Measurements from ENCODE around the gene MCM10.

MCM10 gene

GRCh38 chr10:13167568-13167967, 6.2 kb downstream of the MCM10 start:
- DNase-seq: no peak

GRCh38 chr10:13168781-13169180, 7.4 kb downstream of the MCM10 start:
- DNase-seq: no peak

GRCh38 chr10:13173616-13174015, 12.3 kb downstream of the MCM10 start:
- no peak for DNase-seq

- no peak for DNase-seq
These were observed 19.4 kb downstream of the MCM10 start for GRCh38 chr10:13180788-13181187.

GRCh38 chr10:13182424-13182823, 21.1 kb downstream of the MCM10 start:
- DNase-seq: no peak

GRCh38 chr10:13183625-13184024, 22.3 kb downstream of the MCM10 start:
- no peak for DNase-seq

- DNase-seq: no peak
These were observed 22.9 kb downstream of the MCM10 start for GRCh38 chr10:13184276-13184675.

- DNase-seq: no peak
These were observed 23.6 kb downstream of the MCM10 start for GRCh38 chr10:13184730-13185514.

GRCh38 chr10:13187135-13187534, 25.8 kb downstream of the MCM10 start:
- DNase-seq: no peak

GRCh38 chr10:13188593-13188992, 27.2 kb downstream of the MCM10 start:
- no peak for DNase-seq

GRCh38 chr10:13189961-13190360, 28.6 kb downstream of the MCM10 start:
- no peak for DNase-seq

GRCh38 chr10:13190816-13191215, 29.5 kb downstream of the MCM10 start:
- no peak for DNase-seq

- no peak for DNase-seq
These were observed 30.0 kb downstream of the MCM10 start for GRCh38 chr10:13191362-13191761.

GRCh38 chr10:13193637-13194036, 32.3 kb downstream of the MCM10 start:
- no peak for DNase-seq

- DNase-seq: no peak
These were observed 33.7 kb downstream of the MCM10 start for GRCh38 chr10:13195016-13195415.

GRCh38 chr10:13201132-13201531, 39.8 kb downstream of the MCM10 start:
- DNase-seq: no peak

- DNase-seq: no peak
These were observed 44.7 kb downstream of the MCM10 start for GRCh38 chr10:13206091-13206490.

- DNase-seq: no peak
These were observed 45.4 kb downstream of the MCM10 start for GRCh38 chr10:13206546-13207443.

- DNase-seq: no peak
These were observed 51.8 kb downstream of the MCM10 start for GRCh38 chr10:13213163-13213562.

- no peak for DNase-seq
These were observed 57.5 kb downstream of the MCM10 start for GRCh38 chr10:13218878-13219277.

GRCh38 chr10:13219685-13220670, 58.6 kb downstream of the MCM10 start:
- DNase-seq: no peak

GRCh38 chr10:13221572-13221971, 60.2 kb downstream of the MCM10 start:
- DNase-seq: no peak

GRCh38 chr10:13222151-13222550, 60.8 kb downstream of the MCM10 start:
- no peak for DNase-seq

Data from activated effector memory CD4-positive, alpha-beta T cell treated with Interleukin-2 at 50 U/mL for 16 hours (primary cell).